Stimulated activated CD4-positive, alpha-beta T cell treated with anti-CD3 and anti-CD28 coated beads, Interleukin-15, amount 100 ng/mL, for 24 hours (primary cell): ENCODE measurements around the gene SGK1.
"Not testable (repeated sequence)": the region's sequence is repeated elsewhere in the genome, so short reads cannot be mapped to it uniquely, and the experiment has no call there.

ENCODE experiments used
- DNase-seq: peaks from one replicate; pipeline ENCODE4 v3.0.0-alpha.2; 2020

The SGK1 gene

GRCh38 chr6:134216301-134217010, 101.5 kb downstream of the SGK1 start:
- no peak for DNase-seq

DNA sequence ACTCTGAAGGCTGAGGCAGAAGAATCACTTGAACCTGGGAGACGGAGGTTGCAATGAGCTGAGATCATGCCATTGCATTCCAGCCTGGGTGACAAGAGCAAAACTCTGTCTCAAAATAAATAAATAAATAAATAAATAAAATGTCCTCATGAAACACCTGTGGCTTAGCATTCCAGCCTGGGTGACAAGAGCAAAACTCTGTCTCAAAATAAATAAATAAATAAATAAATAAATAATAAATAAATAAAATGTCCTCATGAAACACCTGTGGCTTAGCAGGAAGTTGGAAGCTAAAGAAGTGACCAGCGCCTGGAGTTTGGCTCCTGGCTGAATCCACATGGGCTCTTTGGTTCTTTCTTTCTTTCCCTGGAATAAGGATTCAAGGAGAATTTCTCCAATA, 104.5 kb downstream of the SGK1 start:
- DNase-seq, result not testable (repeated sequence)

- no peak for DNase-seq
Observed at GRCh38 chr6:134211297-134211696, 106.6 kb downstream of the SGK1 start.

DNA sequence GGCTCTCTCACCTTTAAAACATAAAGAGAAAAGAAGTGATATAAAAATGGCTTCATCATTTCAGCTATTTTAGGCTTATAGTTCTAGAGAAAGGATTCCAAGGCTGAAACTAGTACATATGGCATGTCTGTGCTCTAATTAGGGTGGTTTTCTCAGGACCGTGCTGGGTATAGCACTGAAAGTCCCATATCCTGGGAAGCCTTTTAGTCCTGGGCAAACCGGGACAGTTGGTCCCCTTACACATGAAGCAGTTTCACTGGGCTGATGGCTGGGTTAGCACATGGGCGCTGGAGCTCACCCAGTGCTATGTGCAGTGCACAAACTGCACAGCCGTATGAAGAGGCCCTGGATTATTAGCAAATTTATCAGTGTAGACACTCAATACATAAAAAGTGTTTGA, 110.5 kb downstream of the SGK1 start:
- no peak for DNase-seq

GRCh38 chr6:134205366-134205765, 112.5 kb downstream of the SGK1 start:
- DNase-seq, result no peak

GRCh38 chr6:134204759-134205158, 113.2 kb downstream of the SGK1 start:
- DNase-seq, result not testable (repeated sequence)

DNA sequence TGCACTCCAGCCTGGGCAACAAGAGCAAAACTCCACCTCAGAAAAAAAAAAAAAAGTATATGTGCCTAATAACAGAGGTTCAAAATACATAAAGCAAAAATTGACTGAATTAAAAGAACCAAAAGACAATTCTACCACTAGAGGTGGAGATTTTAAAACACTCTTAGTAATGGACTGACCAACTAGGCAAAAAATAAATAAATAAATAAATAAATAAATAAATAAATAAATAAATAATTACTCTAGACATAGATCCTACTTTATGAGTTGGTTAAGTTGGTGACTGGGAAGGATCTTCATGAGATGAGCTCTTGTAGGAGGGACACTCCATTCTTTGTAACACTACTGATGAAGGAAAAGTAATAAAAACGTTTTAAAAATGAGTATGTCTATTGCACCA, 113.9 kb downstream of the SGK1 start:
- no peak for DNase-seq

- DNase-seq, result no peak
Observed at GRCh38 chr6:134201716-134202115, 116.2 kb downstream of the SGK1 start.

DNA sequence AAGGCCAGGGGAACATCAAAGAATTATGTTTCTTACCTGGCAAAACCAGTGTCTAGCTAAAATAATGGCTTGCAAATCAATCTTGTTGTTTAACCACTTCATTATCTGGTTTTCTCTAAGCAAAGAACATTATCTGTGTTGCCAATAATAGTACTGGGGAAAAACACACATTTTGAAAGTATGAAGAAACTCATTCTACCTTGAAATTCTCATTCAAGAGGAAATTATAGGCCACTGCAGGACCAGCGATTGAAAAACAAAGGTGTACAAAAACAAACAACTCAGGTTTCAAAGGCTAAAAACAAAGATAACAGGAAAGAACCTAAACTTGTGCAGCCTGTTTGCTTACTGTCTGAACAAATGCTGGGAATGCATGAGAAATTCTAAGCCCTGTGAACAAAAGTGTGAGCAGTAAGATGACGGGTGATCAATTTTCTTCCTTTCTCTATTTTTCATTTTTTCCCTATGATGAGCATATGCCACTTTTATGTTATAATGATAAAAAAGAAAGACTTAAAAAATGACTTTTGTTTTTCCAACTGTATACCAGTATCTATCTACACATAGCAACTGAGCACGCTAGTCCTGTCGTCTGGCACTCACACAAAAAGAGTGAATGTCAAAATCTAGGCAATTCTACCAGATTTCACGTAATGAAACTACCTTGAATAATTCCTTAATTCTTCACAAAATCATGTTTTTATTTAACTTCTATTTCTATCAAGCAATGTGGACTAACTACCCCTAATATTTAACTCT, 117.9 kb downstream of the SGK1 start:
- DNase-seq, result no peak

DNA sequence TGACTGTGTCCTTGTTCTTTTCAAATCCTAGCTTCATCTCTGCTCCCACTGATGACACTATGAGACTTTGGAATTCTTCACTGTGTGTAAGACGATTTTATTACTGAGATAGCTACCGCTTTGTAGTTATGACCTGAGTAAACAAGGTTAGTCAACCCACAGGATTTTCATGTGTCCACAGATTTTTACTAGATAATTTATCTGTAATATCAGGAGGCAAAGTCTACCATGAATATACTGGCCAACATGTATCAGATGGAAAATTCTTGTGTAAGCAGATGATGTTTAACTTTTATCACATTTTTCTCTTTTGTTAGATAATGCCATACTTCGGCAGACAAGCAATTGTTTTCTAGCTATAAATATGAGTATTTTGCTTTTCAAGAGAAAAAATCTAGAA, 119.8 kb downstream of the SGK1 start:
- DNase-seq, result no peak

DNA sequence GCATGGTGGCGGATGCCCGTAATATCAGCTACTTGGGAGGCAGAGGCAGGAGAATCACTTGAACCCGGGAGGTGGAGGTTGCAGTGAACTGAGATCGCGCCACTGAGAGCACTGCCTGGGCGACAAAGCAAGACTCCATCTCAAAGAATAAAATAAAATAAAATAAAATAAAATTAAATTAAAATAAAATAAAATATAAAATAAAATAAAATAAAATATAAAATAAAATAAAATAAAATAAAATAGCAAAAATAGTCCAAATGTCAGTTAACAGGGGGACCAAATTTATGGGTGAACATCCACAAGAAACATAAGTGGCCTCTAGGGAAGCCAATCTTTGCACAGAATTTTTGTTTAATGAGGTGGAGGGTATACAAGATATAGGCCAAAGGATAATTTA, 120.2 kb downstream of the SGK1 start:
- not testable (repeated sequence) for DNase-seq

DNA sequence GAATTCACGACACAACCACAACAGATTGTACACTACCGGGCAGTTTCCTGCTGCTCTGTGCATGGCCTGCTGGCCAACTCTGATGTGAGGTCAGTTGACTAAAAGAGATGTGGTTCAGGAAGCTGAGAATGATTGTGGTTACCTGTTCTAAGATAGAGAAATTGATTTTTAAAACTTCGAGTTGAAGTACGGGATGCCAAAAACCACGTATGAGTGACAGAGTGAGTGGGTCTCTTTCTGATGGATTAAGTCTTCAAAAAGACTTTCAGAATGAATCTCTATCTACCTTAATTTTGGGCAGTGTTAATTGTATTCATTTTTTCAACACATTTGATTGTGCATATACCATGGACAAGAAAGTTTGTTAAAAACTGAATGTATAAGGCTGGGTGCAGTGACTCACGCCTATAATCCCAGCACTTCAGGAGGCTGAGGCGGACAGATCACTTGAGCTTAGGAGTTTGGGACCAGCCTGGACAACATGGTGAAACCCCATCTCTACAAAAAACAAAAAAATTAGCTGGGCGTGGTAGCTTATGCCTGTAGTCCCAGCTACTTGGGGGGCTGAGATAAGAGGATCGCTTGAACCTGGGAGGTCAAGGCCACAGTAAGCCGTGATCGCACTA, 121.2 kb downstream of the SGK1 start:
- DNase-seq, result no peak

DNA sequence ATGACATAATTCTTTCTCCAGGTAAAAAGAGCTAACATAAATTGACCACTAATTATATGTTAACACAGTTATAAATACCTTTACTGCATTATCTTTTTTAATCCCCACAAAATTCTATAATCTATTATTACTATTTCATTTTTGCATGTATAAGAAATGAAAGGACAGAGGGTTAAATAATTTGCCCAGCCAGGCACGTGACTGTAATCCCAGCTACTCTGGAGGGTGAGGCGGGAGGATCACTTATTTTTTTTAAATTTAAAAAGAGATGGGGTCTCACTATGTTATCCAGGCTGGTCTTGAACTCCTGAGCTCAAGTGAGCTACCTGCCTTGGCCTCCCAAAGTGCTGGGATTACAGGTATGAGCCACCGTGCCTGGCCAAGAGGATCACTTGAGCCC, 121.9 kb downstream of the SGK1 start:
- no peak for DNase-seq

DNA sequence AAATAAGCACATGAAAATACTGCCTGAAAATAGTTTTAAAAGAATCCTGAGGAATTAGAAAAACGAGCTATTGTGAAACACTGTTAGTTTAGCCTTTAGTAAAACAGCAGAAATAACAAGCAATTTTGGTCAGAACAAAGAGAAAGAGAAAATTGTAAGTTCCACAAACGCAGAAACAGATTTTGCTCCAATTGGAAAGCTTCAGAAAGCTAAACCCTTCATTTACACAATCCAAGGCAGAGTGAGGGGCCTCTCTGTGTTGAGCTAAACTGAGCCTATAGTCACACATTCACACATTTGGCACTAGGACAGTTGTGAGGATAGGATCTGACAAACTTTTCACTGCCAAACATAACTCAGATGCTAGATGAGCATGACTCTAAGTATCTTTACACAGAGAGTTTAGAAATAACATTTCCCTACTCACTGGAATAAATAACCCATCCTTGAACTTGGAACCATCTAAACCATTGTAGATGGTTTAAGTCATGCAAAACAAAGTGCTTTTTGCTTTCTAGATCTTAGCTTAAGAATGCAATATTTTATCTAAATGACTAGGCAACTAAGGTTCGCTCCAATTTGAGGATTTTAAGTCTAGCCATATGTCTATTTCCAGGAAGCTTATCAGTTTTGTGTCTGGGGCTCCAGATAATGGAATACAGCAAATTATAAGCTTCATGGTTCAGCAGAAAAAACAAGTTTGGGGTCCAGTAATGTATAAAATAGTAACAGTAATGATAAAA, 122.6 kb downstream of the SGK1 start:
- DNase-seq, result no peak

DNA sequence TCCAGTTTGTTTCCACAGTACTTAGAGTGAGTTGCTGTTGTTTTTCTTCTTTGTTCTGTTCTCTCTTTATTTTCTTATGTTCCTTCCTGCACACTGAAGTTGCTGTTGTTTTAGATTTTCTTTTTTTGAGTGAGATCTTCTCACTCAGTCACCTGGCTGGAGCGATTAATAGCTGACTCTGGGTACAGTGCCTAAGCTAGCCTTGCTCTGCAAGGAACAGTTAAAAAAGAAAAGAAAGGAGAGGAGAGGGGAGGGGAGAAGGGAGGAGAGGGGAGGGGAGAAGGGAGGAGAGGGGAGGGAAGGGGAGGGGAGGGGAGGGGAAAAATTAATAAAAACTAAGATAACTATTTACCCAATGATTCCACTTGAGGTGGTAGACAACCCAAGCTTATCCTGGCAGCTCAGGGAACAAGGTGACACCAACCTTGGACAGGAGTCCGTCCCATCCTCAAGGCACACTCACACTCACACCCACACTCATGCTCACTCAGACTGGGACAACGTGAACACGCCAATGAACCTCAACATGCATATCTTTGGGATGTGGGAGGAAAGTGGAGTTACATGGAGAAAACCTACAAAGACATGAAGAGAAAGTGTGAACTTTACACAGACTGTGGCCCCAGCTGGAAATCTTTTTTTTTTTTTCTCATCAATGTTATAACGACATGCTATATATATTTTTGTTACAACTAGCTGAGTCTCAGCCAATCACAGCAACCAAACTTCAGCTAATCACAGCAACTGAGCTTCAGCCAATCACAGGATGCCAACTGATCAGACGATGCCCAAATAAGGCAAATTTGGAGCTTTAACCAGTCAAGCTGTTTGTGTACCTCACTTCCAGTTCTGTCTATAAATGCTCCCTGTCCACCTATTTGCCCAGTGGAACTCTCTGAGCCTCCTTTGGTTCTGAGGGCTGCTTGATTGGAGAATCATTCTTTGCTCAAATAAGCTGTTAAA, 124.1 kb downstream of the SGK1 start:
- DNase-seq, result no peak

DNA sequence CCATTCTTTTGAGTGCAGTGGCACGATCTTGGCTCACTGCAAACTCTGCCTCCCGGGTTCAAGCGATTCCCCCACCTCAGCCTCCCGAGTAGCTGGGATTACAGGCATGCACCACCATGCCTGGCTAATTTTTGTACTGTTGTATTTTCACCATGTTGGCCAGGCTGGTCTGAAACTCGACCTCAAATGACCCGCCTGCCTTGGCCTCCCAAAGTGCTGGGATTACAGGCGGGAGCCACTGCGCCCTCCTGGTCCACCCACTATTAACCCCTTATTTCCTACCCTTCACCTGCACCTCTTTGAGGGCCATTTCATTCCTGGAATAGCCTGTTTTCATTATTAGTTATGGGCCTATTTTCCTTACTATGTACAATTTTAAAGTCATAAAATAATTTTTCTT, 125.3 kb downstream of the SGK1 start:
- DNase-seq, result not testable (repeated sequence)

DNA sequence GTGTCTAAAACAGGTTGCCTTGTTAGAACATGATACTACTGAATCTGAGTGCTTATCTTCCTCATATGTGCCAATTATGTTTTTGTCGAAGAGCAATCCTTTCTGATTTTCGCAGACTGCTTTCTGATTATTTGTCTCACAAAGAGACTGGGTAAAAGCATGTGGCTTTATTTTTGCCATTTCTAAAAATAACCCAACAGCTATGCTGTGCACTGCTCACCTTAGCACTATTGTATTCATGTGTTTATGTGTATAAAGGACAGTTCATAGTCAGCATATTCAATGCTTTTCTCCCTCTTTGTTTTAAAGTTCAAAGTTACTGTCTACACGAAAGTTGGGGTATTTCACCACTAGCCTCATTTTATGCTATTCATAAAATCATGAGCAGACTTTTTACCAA, 127.0 kb downstream of the SGK1 start:
- DNase-seq, result no peak

GRCh38 chr6:134187751-134188150, 130.2 kb downstream of the SGK1 start:
- no peak for DNase-seq

GRCh38 chr6:134187154-134187553, 130.8 kb downstream of the SGK1 start:
- no peak for DNase-seq

DNA sequence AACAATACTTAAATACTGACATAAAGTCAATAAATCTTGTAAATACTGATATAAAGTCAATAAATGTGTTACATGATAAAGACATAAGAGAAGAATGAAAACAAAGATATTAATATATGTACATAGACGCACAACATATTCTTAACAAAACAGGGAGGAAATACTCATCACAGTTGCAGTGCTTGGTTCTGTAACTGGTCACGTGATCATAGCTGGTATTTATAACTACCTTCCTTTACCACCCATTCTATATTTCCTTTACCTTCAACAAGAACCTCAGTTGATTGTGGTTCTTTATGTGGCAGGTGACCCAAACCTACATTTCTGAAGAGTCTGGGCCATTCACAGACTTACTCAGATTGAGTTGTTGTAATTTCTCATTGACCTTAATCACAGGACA, 131.6 kb downstream of the SGK1 start:
- no peak for DNase-seq

- no peak for DNase-seq
Observed at GRCh38 chr6:134185277-134185676, 132.6 kb downstream of the SGK1 start.

- DNase-seq, result no peak
Observed at GRCh38 chr6:134183844-134184243, 134.1 kb downstream of the SGK1 start.
